D721Med (cell line): ENCODE results near the gene FBXO42.

Experiments used
- DNase-seq: peaks from one replicate; pipeline ENCODE4 v3.0.0; 2011; ENCODE audit warnings: low spot score; ENCODE audit not compliant: insufficient read length
- FAIRE-seq: peaks from 2 replicates; lab custom pipeline; 2011; peaks lifted over from hg19 to GRCh38; lab: Jason Lieb, UNC
- CTCF ChIP-seq: IDR thresholded peaks from 2 replicates; pipeline ENCODE4 v1.5.1; 2012; ENCODE audit warnings: mild to moderate bottlenecking, control low read depth; ENCODE audit not compliant: insufficient read depth; ENCODE audit errors: missing control alignments

Gene FBXO42

GRCh38 chr1:16380868-16381267, 28.6 kb upstream of the FBXO42 start:
- TF ChIP-seq CTCF: no peak
- no peak for FAIRE-seq

GRCh38 chr1:16378443-16378842, 26.2 kb upstream of the FBXO42 start:
- FAIRE-seq (no peak), DNase-seq (no peak)
- TF ChIP-seq CTCF: no peak

More at GRCh38 chr1:16380868-16381267, 28.6 kb upstream of the FBXO42 start:
- no peak for DNase-seq

- FAIRE-seq: no peak
- no peak for DNase-seq
- TF ChIP-seq CTCF: no peak
Measured at GRCh38 chr1:16376971-16377370, 24.7 kb upstream of the FBXO42 start.

GRCh38 chr1:16375521-16376340, 23.5 kb upstream of the FBXO42 start:
- FAIRE-seq (no peak), DNase-seq (no peak)
- TF ChIP-seq CTCF: no peak

- no peak for FAIRE-seq
- no peak for DNase-seq
- no peak for TF ChIP-seq CTCF
Measured at GRCh38 chr1:16374266-16374665, 22.0 kb upstream of the FBXO42 start.

- no peak for DNase-seq
- TF ChIP-seq CTCF: no peak
- FAIRE-seq: no peak
Measured at GRCh38 chr1:16372535-16373285, 20.4 kb upstream of the FBXO42 start.
